K562 (cell line): ENCODE data around the gene IRS1. TPM values are rescaled to one million over a fixed set of nuclear protein-coding genes. Genes with fewer than 3 reads are reported as not detected.

Experiments used
- ATAC-seq: fragments of 200-7000 bp; cut with Tn5 transposase; 3 replicates; pipeline ENCODE4 v1.9.1; 2020; ENCODE audit warnings: moderate library complexity
- BruUV-seq: library from RNA; stranded (reverse); fragments of 400-500 nt; replicated peaks from 2 replicates; lab custom pipeline; 2021; lab: Mats Ljungman, UMichigan
- CTCF ChIA-PET: fragments of 300-600 bp; formaldehyde crosslinking; extraction: SDS; loops from one replicate; lab custom pipeline; 2021; ENCODE audit warnings: low intra/inter-chr PET ratio; lab: Yijun Ruan, JAX
- POLR2A ChIA-PET: fragments of 300-600, 350-650 bp; sonication (Branson Sonifier 250); formaldehyde crosslinking; extraction: SDS; loops from one replicate; lab custom pipeline; 2021; ENCODE audit warnings: antibody characterized with exemption, inconsistent platforms; lab: Yijun Ruan, JAX
- DNase-seq, 4 experiments: peaks; one replicate each; pipeline versions ENCODE4 v3.0.0 to v3.0.0-alpha.2; 2011 to 2018; ENCODE audit warnings: low spot score in 3 of 4, mixed read lengths in 3 of 4; ENCODE audit errors: extremely low read depth in 1 of 4
- FAIRE-seq: peaks from 2 replicates; lab custom pipeline; 2011; peaks lifted over from hg19 to GRCh38; lab: Jason Lieb, UNC
- H2AFZ ChIP-seq: 2 replicates; pipeline ENCODE4 v1.6.0; 2011; ENCODE audit warnings: low read depth, low read length, control low read depth, inconsistent platforms
- H3K27ac ChIP-seq: fragments of 200-600 bp; 3 replicates; pipeline ENCODE4 v1.8.0; 2011; ENCODE audit warnings: low read depth, mild to moderate bottlenecking, control low read depth, inconsistent platforms, low read length, moderate library complexity, mixed read lengths; ENCODE audit errors: extremely low read depth
- H3K27me3 ChIP-seq, 2 experiments: fragments of 300-600 bp in 1 of 2; 2 replicates in 1 of 2; 3 replicates in 1 of 2; pipeline versions ENCODE4 v1.6.0 to v1.8.0; 2011; ENCODE audit warnings: inconsistent platforms in 2 of 2, low read length in 2 of 2, mild to moderate bottlenecking in 1 of 2, mixed read lengths in 1 of 2, moderate library complexity in 1 of 2; ENCODE audit not compliant: control insufficient read depth in 2 of 2, insufficient read depth in 2 of 2
- H3K36me3 ChIP-seq: fragments of 300-600 bp; 3 replicates; pipeline ENCODE4 v1.8.0; 2011; ENCODE audit warnings: mild to moderate bottlenecking, low read length, inconsistent platforms; ENCODE audit not compliant: control insufficient read depth, insufficient read depth
- H3K4me1 ChIP-seq, 2 experiments: fragments of 200-600 bp in 1 of 2; replicated peaks in 1 of 2; 2 replicates in 1 of 2; 3 replicates in 1 of 2; pipeline versions ENCODE4 v1.5.1 to v1.8.0; 2011; ENCODE audit warnings: inconsistent platforms in 2 of 2, low read length in 2 of 2, mild to moderate bottlenecking in 1 of 2, mixed read lengths in 1 of 2, moderate library complexity in 1 of 2; ENCODE audit not compliant: control insufficient read depth in 2 of 2, insufficient read depth in 2 of 2
- H3K4me2 ChIP-seq: 2 replicates; pipeline ENCODE4 v1.6.1; 2011; ENCODE audit warnings: low read length, control low read depth, inconsistent platforms, mixed read lengths; ENCODE audit not compliant: insufficient read depth
- H3K4me3 ChIP-seq: fragments of 200-600 bp; sonication (generic), shearing (Covaris generic); 2 replicates; pipeline ENCODE4 v1.5.1; 2016; ENCODE audit warnings: control low read depth, inconsistent platforms
- H3K79me2 ChIP-seq: fragments of 200-600 bp; 3 replicates; pipeline ENCODE4 v1.8.0; 2011; ENCODE audit warnings: low read length, inconsistent platforms; ENCODE audit not compliant: control insufficient read depth, insufficient read depth
- H3K9ac ChIP-seq, 2 experiments: 2 replicates each; pipeline versions ENCODE4 v1.6.0 to v1.6.1; 2011; ENCODE audit warnings: low read depth in 2 of 2, low read length in 2 of 2, control low read depth in 1 of 2, inconsistent platforms in 1 of 2, mild to moderate bottlenecking in 1 of 2, mixed read lengths in 1 of 2; ENCODE audit not compliant: insufficient read depth in 1 of 2
- H3K9me1 ChIP-seq: one replicate; pipeline ENCODE4 v1.6.0; 2011; ENCODE audit warnings: inconsistent platforms, mild to moderate bottlenecking, low read length, moderate library complexity; ENCODE audit not compliant: control insufficient read depth, insufficient read depth
- H3K9me3 ChIP-seq: replicated peaks from 2 replicates; pipeline ENCODE4 v1.5.1; 2011; ENCODE audit warnings: low read depth, low read length, inconsistent platforms; ENCODE audit not compliant: control insufficient read depth, insufficient read depth
- H4K20me1 ChIP-seq: replicated peaks from 2 replicates; pipeline ENCODE4 v1.6.1; 2011; ENCODE audit warnings: low read length, inconsistent platforms, mixed read lengths; ENCODE audit not compliant: control insufficient read depth, insufficient read depth
- THRA ChIP-seq: fragments of 450-650 bp; IDR thresholded peaks from 2 replicates; pipeline ENCODE4 v1.6.1; 2017; ENCODE audit warnings: mild to moderate bottlenecking, moderate library complexity
- ZNF311 ChIP-seq: fragments of 250-450 bp; sonication (Bioruptor Pico); IDR thresholded peaks from 2 replicates; pipeline ENCODE4 v1.4.0; 2020; ENCODE audit warnings: mild to moderate bottlenecking, moderate library complexity
- WGBS: fragments of 100-300 bp; shearing (Covaris generic); methylation state at CpG from one replicate; pipeline ENCODE4 v1.1.6; 2016; ENCODE audit warnings: low coverage, mixed read lengths; ENCODE audit not compliant: insufficient coverage; ENCODE audit errors: missing lambda C conversion rate; 5-methylcytosine and 5-hydroxymethylcytosine counted together
- in situ Hi-C: fragments of 300-500 bp; cut with MboI; formaldehyde crosslinking; loops from 4 replicates; pipeline ENCODE4 v1.15.0; 2018; ENCODE audit warnings: inconsistent platforms, mixed read lengths
- intact Hi-C: fragments of 100-400 bp; cut with micrococcal nuclease; formaldehyde crosslinking; loops from 2 replicates; pipeline ENCODE4 v1.14.2; 2022
- polyA plus RNA-seq, 8 experiments: library from polyadenylated mRNA; depleted of rRNA in 4 of 8; stranded (reverse) in 5 of 8; unstranded in 3 of 8; fragments of >200 nt; fragmentation: Nextera tagmentation in 2 of 8; fragmentation: Illumina TruSeq in 1 of 8; extraction: Ambion mirVana in 2 of 8; extraction: Trizol in 1 of 8; gene quantifications; 2 replicates each; pipeline versions ENCODE4 v1.2.1 to v1.2.3, GENCODE V29; 2011 to 2014; ENCODE audit warnings: inconsistent platforms in 1 of 8, missing spikeins in 1 of 8
- total RNA-seq, 7 experiments: library from RNA; depleted of rRNA in 6 of 7; stranded (reverse); fragments of >200 nt in 6 of 7; fragmentation: Illumina TruSeq in 2 of 7; extraction: Trizol in 2 of 7; gene quantifications; 2 replicates each; pipeline versions ENCODE4 v1.2.1 to v1.2.3, GENCODE V29; 2011 to 2021; ENCODE audit warnings: low replicate concordance in 1 of 7

The IRS1 gene
- total and polyA plus RNA-seq, 9 of the 15 experiments (the other 6 are each of a cell fraction or from before 2014, with no cell fraction given) = under 0.01 to 0.31 (median 0.08) TPM; not detected in 1

- Histone ChIP-seq H3K79me2 (peaks cover 96% of the 10 kb centered on the region), H3K36me3 (peaks cover 9% of the 10 kb centered on the region; the same call in 2 of the 3 replicates), H2AFZ (no peak overlapping the region), H3K4me2 (peak overlapping the region; percentile 89; the same call in 1 of the 2 replicates), H3K4me1 (peaks cover 9% of the 10 kb centered on the region in 2 experiments), H3K4me3 (peak overlapping the region; percentile 75; the same call in 1 of the 2 replicates), H4K20me1 (no peaks in the 10 kb centered on the region), H3K9me1 (no peaks in the 10 kb centered on the region), H3K27ac (peak overlapping the region; percentile 100), H3K9ac (peak overlapping the region in 1 of 2 experiments; percentile 97; a peak in 2 of 4 replicates), H3K27me3 (no peaks in the 10 kb centered on the region), H3K9me3 (no peaks in the 10 kb centered on the region)
- intact Hi-C loops (no loop called here), in situ Hi-C loops (no loop called here)
- FAIRE-seq (no peak), ATAC-seq (no peak), DNase-seq (no peak)
- 4% methylated on average over 3 of the region's 3 CpGs for WGBS
- TF ChIP-seq THRA = no peak
- no peak for TF ChIP-seq ZNF311 (CRISPR knock-in tag)
- CTCF ChIA-PET = no interaction called here
- no TSS peak for BruUV-seq
- POLR2A ChIA-PET = interaction anchor here (1.7 kb wide), 1 partner anchor 9 kb away, joined by 6 read pairs; no protein-coding TSS in a partner anchor
Observed at GRCh38 chr2:226838722-226839121, 39.1 kb upstream of the IRS1 start.
